ENCODE measurements around the gene C12orf50. TPM values are rescaled to one million over a fixed set of nuclear protein-coding genes. Genes with fewer than 3 reads are reported as not detected.

The C12orf50 gene
- total and polyA plus RNA-seq, 2 experiments from 2014 or later: 0.03 TPM; not detected in 1

- Mint-ChIP-seq H3K4me3 (no peak overlapping the region), H3K36me3 (ENCODE audit: low read depth) (no peaks in the 10 kb centered on the region), H3K9me3 (no peaks in the 10 kb centered on the region), H3K27me3 (ENCODE audit: insufficient read depth, low read depth, poor library complexity) (no peaks in the 10 kb centered on the region), H3K27ac (no peak overlapping the region), H3K4me1 (no peaks in the 10 kb centered on the region)
- Histone ChIP-seq H3F3A (replicated peaks; ENCODE audit: low read depth) (no peaks in the 10 kb centered on the region), H4K20me1 (replicated peaks; ENCODE audit: insufficient read depth) (no peaks in the 10 kb centered on the region), H3K36me3 (ENCODE audit: insufficient read depth) (no peaks in the 10 kb centered on the region), H3K4me2 (no peak overlapping the region), H2AFZ (no peak overlapping the region), H3K9me2 (ENCODE audit: insufficient read depth) (no peaks in the 10 kb centered on the region), H3K27ac (ENCODE audit: low read depth) (no peak overlapping the region), H3K4me3 (no peak overlapping the region), H3K4me1 (ENCODE audit: insufficient read depth) (no peaks in the 10 kb centered on the region), H3K27me3 (ENCODE audit: insufficient read depth) (no peaks in the 10 kb centered on the region), H3K79me2 (replicated peaks; ENCODE audit: insufficient read depth) (no peaks in the 10 kb centered on the region)
- no peak for ATAC-seq
- TF ChIP-seq ZNF331 (CRISPR knock-in tag; IDR thresholded peaks at IDR 0.05; ENCODE audit: low read depth): no peak
- TF ChIP-seq, protein P1, sequence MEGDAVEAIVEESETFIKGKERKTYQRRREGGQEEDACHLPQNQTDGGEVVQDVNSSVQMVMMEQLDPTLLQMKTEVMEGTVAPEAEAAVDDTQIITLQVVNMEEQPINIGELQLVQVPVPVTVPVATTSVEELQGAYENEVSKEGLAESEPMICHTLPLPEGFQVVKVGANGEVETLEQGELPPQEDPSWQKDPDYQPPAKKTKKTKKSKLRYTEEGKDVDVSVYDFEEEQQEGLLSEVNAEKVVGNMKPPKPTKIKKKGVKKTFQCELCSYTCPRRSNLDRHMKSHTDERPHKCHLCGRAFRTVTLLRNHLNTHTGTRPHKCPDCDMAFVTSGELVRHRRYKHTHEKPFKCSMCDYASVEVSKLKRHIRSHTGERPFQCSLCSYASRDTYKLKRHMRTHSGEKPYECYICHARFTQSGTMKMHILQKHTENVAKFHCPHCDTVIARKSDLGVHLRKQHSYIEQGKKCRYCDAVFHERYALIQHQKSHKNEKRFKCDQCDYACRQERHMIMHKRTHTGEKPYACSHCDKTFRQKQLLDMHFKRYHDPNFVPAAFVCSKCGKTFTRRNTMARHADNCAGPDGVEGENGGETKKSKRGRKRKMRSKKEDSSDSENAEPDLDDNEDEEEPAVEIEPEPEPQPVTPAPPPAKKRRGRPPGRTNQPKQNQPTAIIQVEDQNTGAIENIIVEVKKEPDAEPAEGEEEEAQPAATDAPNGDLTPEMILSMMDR (conservative IDR thresholded peaks at IDR 0.05; ENCODE audit: low read depth in 2 of 2): no peak
- no peak for TF ChIP-seq NANOG (IDR thresholded peaks at IDR 0.05; ENCODE audit: borderline replicate concordance)
- no peak for TF ChIP-seq EZH2phosphoT487 (IDR thresholded peaks at IDR 0.05; ENCODE audit: unreplicated experiment)
- TF ChIP-seq ZNF462 (CRISPR knock-in tag; IDR thresholded peaks at IDR 0.05): no peak
- no peak for TF ChIP-seq ZNF114 (CRISPR knock-in tag; IDR thresholded peaks at IDR 0.05)
- TF ChIP-seq EZH2 (IDR thresholded peaks at IDR 0.05; ENCODE audit: low read depth, unreplicated experiment): no peak
- TF ChIP-seq JUNB (IDR thresholded peaks at IDR 0.05; ENCODE audit: unreplicated experiment): no peak
- TF ChIP-seq STAT1 (IDR thresholded peaks at IDR 0.05; ENCODE audit: unreplicated experiment): no peak
- no peak for TF ChIP-seq ETS1 (IDR thresholded peaks at IDR 0.05)
- no peak for TF ChIP-seq REST (IDR thresholded peaks at IDR 0.05; ENCODE audit: unreplicated experiment)
- TF ChIP-seq CREB1 (CRISPR knock-in tag; IDR thresholded peaks at IDR 0.05; ENCODE audit: low read depth): no peak
- DNase-seq (ENCODE audit: low spot score): no peak
Observed at GRCh38 chr12:88058719-88059077, 29.5 kb upstream of the C12orf50 start.
